HG02623 (cell line): ENCODE measurements around the gene PCMTD2.

Source experiments
- ATAC-seq: cut with Tn5 transposase; IDR thresholded peaks from one replicate; pipeline ENCODE4 v1.9.1; 2021; ENCODE audit warnings: moderate library complexity; ENCODE audit not compliant: unreplicated experiment

PCMTD2 gene

GRCh38 chr20:64254571-64255360, 782 bp upstream of the PCMTD2 start:
- ATAC-seq, result no peak

DNA sequence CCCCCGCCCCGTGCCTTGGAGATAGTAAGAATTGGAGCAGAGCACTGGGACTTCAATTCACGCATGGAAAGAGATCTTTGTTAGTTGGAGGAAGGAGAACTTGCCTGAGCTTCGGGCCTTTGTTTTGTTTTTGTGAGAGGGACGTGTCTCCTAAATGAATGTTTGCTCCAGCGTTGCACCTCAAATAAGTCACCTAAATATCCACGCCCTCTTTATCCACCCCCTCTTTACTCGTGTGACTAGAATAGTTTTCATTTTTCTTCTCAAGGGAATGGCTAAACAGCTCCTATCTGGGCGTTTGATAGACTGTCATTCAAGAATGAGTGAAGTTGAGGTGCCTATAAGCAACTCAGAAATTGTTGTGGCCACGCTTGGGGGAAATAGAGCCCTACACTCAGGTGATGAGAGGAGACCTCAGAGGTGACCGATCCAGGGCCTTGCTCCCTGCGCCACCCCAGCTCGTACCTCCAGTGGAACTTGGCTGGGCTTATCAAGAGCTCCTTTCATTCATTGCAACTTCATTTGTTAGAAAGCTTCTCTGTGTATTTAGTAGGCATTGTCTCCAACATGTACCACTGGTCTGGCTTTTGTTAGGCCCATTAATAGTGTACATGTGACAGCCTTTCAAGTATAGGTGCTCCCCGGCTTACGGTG, 861 bp downstream of the PCMTD2 start:
- no peak for ATAC-seq

GRCh38 chr20:64257107-64257757, 1.7 kb downstream of the PCMTD2 start:
- ATAC-seq, result no peak

DNA sequence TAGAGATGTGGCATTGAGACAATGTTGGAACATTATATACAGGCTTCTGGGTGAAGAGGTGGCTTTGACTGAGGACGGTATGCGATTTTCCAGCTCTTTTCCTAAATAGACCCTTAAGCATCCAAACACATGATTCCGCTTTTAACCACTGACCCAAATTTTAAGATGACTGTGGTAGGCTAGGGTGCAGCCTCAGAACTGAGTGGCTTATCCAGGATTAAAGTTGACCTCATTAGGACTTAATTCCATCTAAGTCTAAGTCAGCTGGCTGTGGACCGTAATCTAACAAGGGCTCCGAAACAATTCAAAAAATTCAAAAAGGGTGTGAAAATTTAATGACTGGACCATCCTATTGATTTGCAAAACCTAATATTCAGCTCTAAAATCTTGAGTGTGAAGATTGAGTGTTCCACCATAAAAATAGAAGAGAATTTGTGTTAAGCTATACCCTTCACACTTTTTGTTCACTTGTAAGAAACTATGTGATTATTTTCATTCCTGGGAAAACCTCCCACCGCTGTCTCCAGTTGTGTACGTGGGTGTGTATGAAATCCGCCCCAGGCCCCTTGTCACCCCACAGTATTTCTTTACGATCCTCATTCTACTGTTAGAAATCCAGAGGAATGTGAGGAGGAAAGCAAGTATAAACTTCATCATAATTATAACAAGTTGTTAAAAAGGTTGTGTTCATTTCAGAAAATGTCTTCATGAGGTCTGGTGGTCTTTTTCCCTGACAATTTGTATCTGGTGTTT, 2.7 kb downstream of the PCMTD2 start:
- no peak for ATAC-seq

DNA sequence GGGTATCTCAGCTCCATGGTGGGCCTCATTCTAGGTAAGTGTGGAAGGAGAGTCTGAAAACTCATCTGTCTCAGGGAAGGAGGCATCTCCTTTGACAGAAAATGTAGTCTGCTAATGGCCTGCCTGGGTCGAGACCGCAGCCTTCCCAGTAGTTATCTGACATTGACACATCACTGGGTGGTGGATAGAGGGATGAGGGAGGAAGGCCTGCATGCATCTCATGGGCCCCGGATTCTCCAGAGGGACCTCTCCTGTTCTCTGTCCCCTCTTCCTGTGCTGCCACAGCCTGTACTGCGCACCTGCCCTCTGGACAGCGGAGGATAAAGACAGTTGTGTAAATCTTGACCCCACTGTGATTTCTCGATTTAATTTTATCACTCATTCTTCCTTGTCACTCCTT, 4.7 kb downstream of the PCMTD2 start:
- no peak for ATAC-seq

GRCh38 chr20:64261138-64261537, 5.6 kb downstream of the PCMTD2 start:
- ATAC-seq, result no peak

DNA sequence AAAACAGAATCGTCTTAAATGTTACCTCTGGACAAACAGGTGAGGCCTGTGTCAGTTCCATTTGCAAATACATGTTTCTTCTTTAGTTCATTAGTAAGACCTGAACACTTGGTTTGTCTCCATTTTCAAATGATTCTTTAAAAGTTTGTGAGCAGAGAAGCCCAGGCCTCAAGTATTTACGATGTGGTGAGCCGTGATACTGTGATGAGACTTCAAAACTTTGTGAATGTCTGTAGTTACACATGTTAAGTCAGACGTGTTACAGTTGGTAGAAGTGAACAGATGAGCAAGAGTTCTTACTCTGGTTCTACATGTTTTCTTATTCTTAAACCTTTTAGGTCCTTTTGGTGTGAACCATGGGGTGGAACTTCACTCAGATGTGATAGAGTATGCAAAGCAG, 8.5 kb downstream of the PCMTD2 start:
- ATAC-seq, result no peak

- no peak for ATAC-seq
Measured at GRCh38 chr20:64265201-64265600, 9.7 kb downstream of the PCMTD2 start.

DNA sequence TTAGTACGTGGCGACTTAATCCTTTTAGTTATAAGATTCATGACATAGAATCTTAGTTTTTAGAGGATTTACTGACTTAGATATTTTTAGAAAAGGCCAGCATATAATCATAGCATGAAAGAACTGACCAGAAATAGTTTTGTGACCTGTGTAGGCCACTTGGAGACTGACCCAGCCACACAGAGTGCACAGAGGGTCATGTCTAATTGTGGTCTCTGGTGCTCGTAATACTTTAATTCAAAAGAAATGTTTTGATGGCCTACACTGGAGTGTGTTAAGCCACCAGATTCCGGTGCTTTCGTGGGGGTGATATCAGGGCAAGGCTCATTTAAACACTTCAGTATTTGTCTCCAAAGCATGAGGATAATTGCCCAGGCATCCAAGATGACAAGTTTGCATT, 11.4 kb downstream of the PCMTD2 start:
- ATAC-seq, result no peak

GRCh38 chr20:64268174-64268573, 12.6 kb downstream of the PCMTD2 start:
- ATAC-seq, result no peak

- ATAC-seq, result no peak
Measured at GRCh38 chr20:64269604-64270411, 14.3 kb downstream of the PCMTD2 start.

GRCh38 chr20:64271636-64272035, 16.1 kb downstream of the PCMTD2 start:
- no peak for ATAC-seq

GRCh38 chr20:64273109-64273508, 17.6 kb downstream of the PCMTD2 start:
- no peak for ATAC-seq

DNA sequence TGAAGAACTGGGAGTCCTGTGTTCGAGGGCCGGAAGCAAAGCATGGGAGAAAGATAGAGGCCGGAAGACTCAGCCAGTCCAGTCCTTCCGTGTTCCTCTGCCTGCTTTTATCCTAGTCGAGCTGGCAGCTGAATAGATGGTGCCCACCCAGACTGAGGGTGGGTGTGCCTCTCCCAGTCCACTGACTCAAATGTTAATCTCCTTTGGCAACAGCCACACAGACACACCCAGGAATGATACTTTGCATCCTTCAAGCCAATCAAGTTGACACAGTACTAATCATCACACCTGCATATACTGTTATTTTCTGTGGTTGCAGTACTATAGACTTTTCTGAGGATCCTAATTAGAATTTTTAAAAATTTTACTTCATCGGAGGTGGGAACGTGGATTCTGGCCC, 21.3 kb downstream of the PCMTD2 start:
- no peak for ATAC-seq

GRCh38 chr20:64277571-64278316, 22.2 kb downstream of the PCMTD2 start:
- ATAC-seq, result no peak

GRCh38 chr20:64278317-64278681, 22.8 kb downstream of the PCMTD2 start:
- no peak for ATAC-seq

- no peak for ATAC-seq
Measured at GRCh38 chr20:64279826-64280459, 24.4 kb downstream of the PCMTD2 start.

DNA sequence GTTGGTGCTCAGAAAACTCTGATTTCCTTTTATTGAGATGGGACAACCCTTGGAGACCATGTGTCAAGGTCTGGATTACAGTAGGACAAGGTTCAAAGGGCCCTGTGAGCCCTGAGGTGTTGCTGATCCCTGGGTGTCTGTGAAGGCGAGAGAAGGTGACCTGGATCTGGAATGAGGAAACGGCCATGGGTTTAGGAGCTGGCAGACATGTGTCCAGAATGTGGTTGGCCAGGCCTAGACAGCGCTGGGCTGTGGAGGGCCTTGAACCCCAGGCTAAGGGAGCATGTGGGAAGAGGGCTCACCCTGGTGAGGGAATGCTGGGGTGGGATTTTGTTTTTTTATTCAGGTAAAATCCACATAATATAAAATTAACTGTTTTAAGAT, 24.9 kb downstream of the PCMTD2 start:
- no peak for ATAC-seq

- ATAC-seq, result no peak
Measured at GRCh38 chr20:64283646-64284045, 28.1 kb downstream of the PCMTD2 start.
